Effector memory CD4-positive, alpha-beta T cell (primary cell): ENCODE results near the gene CABS1.

ENCODE experiments used
- DNase-seq, 3 donors: peaks; one replicate each; pipeline ENCODE4 v3.0.0-alpha.2; 2020
- H3K27ac ChIP-seq: 2 replicates; pipeline ENCODE4 v1.7.0; 2013; ENCODE audit warnings: mild to moderate bottlenecking, low read length, moderate library complexity; ENCODE audit not compliant: insufficient read depth, poor library complexity, severe bottlenecking
- H3K27me3 ChIP-seq: replicated peaks from 2 replicates; pipeline ENCODE4 v1.7.0; 2013; ENCODE audit warnings: mild to moderate bottlenecking, low read length; ENCODE audit not compliant: insufficient read depth, control insufficient read depth, poor library complexity, severe bottlenecking
- H3K36me3 ChIP-seq: 2 replicates; pipeline ENCODE4 v1.7.0; 2013; ENCODE audit warnings: mild to moderate bottlenecking, low read length, moderate library complexity; ENCODE audit not compliant: control insufficient read depth, insufficient read depth
- H3K4me1 ChIP-seq: 2 replicates; pipeline ENCODE4 v1.7.0; 2013; ENCODE audit warnings: low read length, mild to moderate bottlenecking; ENCODE audit not compliant: control insufficient read depth, insufficient read depth, poor library complexity, severe bottlenecking
- H3K4me3 ChIP-seq: 2 replicates; pipeline ENCODE4 v1.7.0; 2013; ENCODE audit warnings: low read length, low read depth, mild to moderate bottlenecking; ENCODE audit not compliant: insufficient read depth, poor library complexity, severe bottlenecking
- H3K9me3 ChIP-seq: 2 replicates; pipeline ENCODE4 v1.7.0; 2013; ENCODE audit warnings: mild to moderate bottlenecking, low read length, moderate library complexity; ENCODE audit not compliant: control insufficient read depth

Gene CABS1

GRCh38 chr4:70371987-70372386, 37.2 kb downstream of the CABS1 start:
- Histone ChIP-seq H3K9me3 (no peaks in the 10 kb centered on the region), H3K36me3 (no peaks in the 10 kb centered on the region)
- no peak for DNase-seq

GRCh38 chr4:70372760-70373159, 38.0 kb downstream of the CABS1 start:
- no peaks in the 10 kb centered on the region for H3K36me3 ChIP-seq
- H3K4me1 ChIP-seq, result no peaks in the 10 kb centered on the region
- no peak for DNase-seq
- no peaks in the 10 kb centered on the region for H3K9me3 ChIP-seq
- H3K27me3 ChIP-seq, result no peaks in the 10 kb centered on the region
- H3K4me3 ChIP-seq, result no peak overlapping the region
- H3K27ac ChIP-seq, result no peak overlapping the region

More at GRCh38 chr4:70371987-70372386, 37.2 kb downstream of the CABS1 start:
- Histone ChIP-seq H3K27ac (no peak overlapping the region), H3K4me1 (no peaks in the 10 kb centered on the region), H3K4me3 (no peak overlapping the region), H3K27me3 (no peaks in the 10 kb centered on the region)

GRCh38 chr4:70380578-70380977, 45.8 kb downstream of the CABS1 start:
- Histone ChIP-seq H3K4me1 (no peaks in the 10 kb centered on the region), H3K27me3 (no peaks in the 10 kb centered on the region), H3K4me3 (no peak overlapping the region), H3K9me3 (no peaks in the 10 kb centered on the region), H3K36me3 (no peaks in the 10 kb centered on the region), H3K27ac (no peak overlapping the region)
- no peak for DNase-seq

GRCh38 chr4:70382691-70383181, 48.0 kb downstream of the CABS1 start, which contains the start of gene SMR3B:
Gene SMR3B, plus strand, starts transcription at chr4:70383131. Its CDS starts 1,380 bp downstream, at chr4:70384511.
- Histone ChIP-seq H3K27ac (no peak within 1 kb of the TSS), H3K27me3 (no peaks in the 10 kb centered on the region), H3K4me3 (no peak within 1 kb of the TSS), H3K4me1 (no peaks in the 10 kb centered on the region), H3K9me3 (no peaks in the 10 kb centered on the region), H3K36me3 (no peaks in the 10 kb centered on the region)
- DNase-seq, result no peak
